Measurements from ENCODE around the gene FUT1.
"Not testable (repeated sequence)": the region's sequence is repeated elsewhere in the genome, so short reads cannot be mapped to it uniquely, and the experiment has no call there.

The FUT1 gene

GRCh38 chr19:48740164-48740972 is 12.1 kb downstream of the FUT1 start, which contains the start of gene RASIP1:
Gene RASIP1, minus strand, starts transcription at chr19:48740610. Its CDS starts 328 bp downstream, at chr19:48740282.
- ATAC-seq: no peak

- no peak for ATAC-seq
These were observed 12.9 kb downstream of the FUT1 start for GRCh38 chr19:48739404-48740163.

GRCh38 chr19:48738557-48739403 is 13.7 kb downstream of the FUT1 start:
- ATAC-seq: peak; percentile 93 to 94

GRCh38 chr19:48737360-48737998 is 15.0 kb downstream of the FUT1 start:
- ATAC-seq: no peak

GRCh38 chr19:48735031-48735615 is 17.3 kb downstream of the FUT1 start:
- ATAC-seq: no peak

GRCh38 chr19:48734625-48735024 is 17.8 kb downstream of the FUT1 start:
- no peak for ATAC-seq

GRCh38 chr19:48731452-48731851 is 21.0 kb downstream of the FUT1 start:
- ATAC-seq: no peak

- ATAC-seq: no peak
These were observed 23.4 kb downstream of the FUT1 start for GRCh38 chr19:48728911-48729664.

- peak in 1 of 2 donors; percentile 48 for ATAC-seq
These were observed 25.9 kb downstream of the FUT1 start for GRCh38 chr19:48726556-48726955.

- ATAC-seq: peak; percentile 50 to 53
These were observed 27.4 kb downstream of the FUT1 start for GRCh38 chr19:48724796-48725753.

GRCh38 chr19:48722196-48722708 is 30.2 kb downstream of the FUT1 start:
- no peak for ATAC-seq

GRCh38 chr19:48720613-48721296 is 31.7 kb downstream of the FUT1 start:
- peak; percentile 90 to 93 for ATAC-seq

- peak in 1 of 2 donors; percentile 1 for ATAC-seq
These were observed 32.2 kb downstream of the FUT1 start for GRCh38 chr19:48720251-48720612.

- ATAC-seq: no peak
These were observed 32.9 kb downstream of the FUT1 start, which contains the start of gene MAMSTR for GRCh38 chr19:48719263-48720171. Gene MAMSTR, minus strand, starts transcription at chr19:48719725. Its CDS starts 694 bp downstream, at chr19:48719031.

- ATAC-seq: no peak
These were observed 33.7 kb downstream of the FUT1 start for GRCh38 chr19:48718711-48719231.

- ATAC-seq: not testable (repeated sequence)
These were observed 34.3 kb downstream of the FUT1 start for GRCh38 chr19:48718106-48718505.

- ATAC-seq: no peak
These were observed 35.7 kb downstream of the FUT1 start for GRCh38 chr19:48716562-48717291.

Measured in activated CD4-positive, CD25-positive, alpha-beta regulatory T cell treated with anti-CD3 and anti-CD28 coated beads, Interleukin-2, amount 50 U/mL, for 24 hours (primary cell).